SK-N-SH (cell line): Measurements from ENCODE around the gene MAGI2.

Source experiments
- EP300 ChIP-seq, 2 experiments: IDR thresholded peaks; 2 replicates each; pipeline versions ENCODE4 v1.4.0 to v1.6.1; 2012; ENCODE audit warnings: borderline replicate concordance in 1 of 2, low read depth in 1 of 2, low read length in 1 of 2
- FOSL2 ChIP-seq: IDR thresholded peaks from 2 replicates; pipeline ENCODE4 v1.4.0; 2012; ENCODE audit warnings: low read depth, mild to moderate bottlenecking, moderate library complexity, borderline replicate concordance
- FOXM1 ChIP-seq: IDR thresholded peaks from 2 replicates; pipeline ENCODE4 v1.4.0; 2012; ENCODE audit warnings: low read depth, mild to moderate bottlenecking
- JUND ChIP-seq: IDR thresholded peaks from 2 replicates; pipeline ENCODE4 v1.4.0; 2012
- RAD21 ChIP-seq: IDR thresholded peaks from 2 replicates; pipeline ENCODE4 v1.6.1; 2012; ENCODE audit warnings: mild to moderate bottlenecking, low read length
- RFX5 ChIP-seq: IDR thresholded peaks from 2 replicates; pipeline ENCODE4 v1.6.1; 2012; ENCODE audit warnings: mild to moderate bottlenecking, improper control_type of control experiment, low read length
- RXRA ChIP-seq: IDR thresholded peaks from 2 replicates; pipeline ENCODE4 v1.4.0; 2012; ENCODE audit warnings: low read depth, mild to moderate bottlenecking, borderline replicate concordance
- SMC3 ChIP-seq: IDR thresholded peaks from 2 replicates; pipeline ENCODE4 v1.6.1; 2012; ENCODE audit warnings: low read depth, low read length, improper control_type of control experiment
- TAF1 ChIP-seq: IDR thresholded peaks from 2 replicates; pipeline ENCODE4 v1.6.1; 2012; ENCODE audit warnings: low read depth, mild to moderate bottlenecking, low read length, moderate library complexity, borderline replicate concordance
- USF2 ChIP-seq: fragments of 150-350 bp; IDR thresholded peaks from 2 replicates; pipeline ENCODE4 v1.6.1; 2017; ENCODE audit warnings: antibody characterized with exemption, low read length, low read depth, borderline replicate concordance
- YY1 ChIP-seq: IDR thresholded peaks from 2 replicates; pipeline ENCODE4 v1.4.0; 2012; ENCODE audit warnings: low read depth, mild to moderate bottlenecking
- TF ChIP-seq, protein P1 (sequence below): fragments of 200-600 bp; sonication (generic); IDR thresholded peaks from 2 replicates; pipeline ENCODE4 v1.6.1; 2017; ENCODE audit warnings: antibody characterized with exemption, mild to moderate bottlenecking, moderate library complexity

GRCh38 chr7:78803501-78804127, 649.9 kb downstream of the MAGI2 start:
- TF ChIP-seq RAD21 (no peak), SMC3 (no peak), FOXM1 (no peak), JUND (no peak), EP300 (IDR thresholded peaks at IDR 0.05; ENCODE audit: borderline replicate concordance in 1 of 2, low read depth in 1 of 2, low read length in 1 of 2) (no peak), FOSL2 (no peak), TAF1 (no peak), RXRA (no peak), USF2 (no peak), RFX5 (no peak), YY1 (no peak)
- TF ChIP-seq, protein P1, sequence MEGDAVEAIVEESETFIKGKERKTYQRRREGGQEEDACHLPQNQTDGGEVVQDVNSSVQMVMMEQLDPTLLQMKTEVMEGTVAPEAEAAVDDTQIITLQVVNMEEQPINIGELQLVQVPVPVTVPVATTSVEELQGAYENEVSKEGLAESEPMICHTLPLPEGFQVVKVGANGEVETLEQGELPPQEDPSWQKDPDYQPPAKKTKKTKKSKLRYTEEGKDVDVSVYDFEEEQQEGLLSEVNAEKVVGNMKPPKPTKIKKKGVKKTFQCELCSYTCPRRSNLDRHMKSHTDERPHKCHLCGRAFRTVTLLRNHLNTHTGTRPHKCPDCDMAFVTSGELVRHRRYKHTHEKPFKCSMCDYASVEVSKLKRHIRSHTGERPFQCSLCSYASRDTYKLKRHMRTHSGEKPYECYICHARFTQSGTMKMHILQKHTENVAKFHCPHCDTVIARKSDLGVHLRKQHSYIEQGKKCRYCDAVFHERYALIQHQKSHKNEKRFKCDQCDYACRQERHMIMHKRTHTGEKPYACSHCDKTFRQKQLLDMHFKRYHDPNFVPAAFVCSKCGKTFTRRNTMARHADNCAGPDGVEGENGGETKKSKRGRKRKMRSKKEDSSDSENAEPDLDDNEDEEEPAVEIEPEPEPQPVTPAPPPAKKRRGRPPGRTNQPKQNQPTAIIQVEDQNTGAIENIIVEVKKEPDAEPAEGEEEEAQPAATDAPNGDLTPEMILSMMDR = no peak
